ENCODE results near the gene SNRNP27. TPM values are rescaled to one million over a fixed set of nuclear protein-coding genes. Genes with fewer than 3 reads are reported as not detected.
A peak's percentile ranks its signal among the peaks of the same experiment; 100 is the strongest.
"Not testable (repeated sequence)": the region's sequence is repeated elsewhere in the genome, so short reads cannot be mapped to it uniquely, and the experiment has no call there.

SNRNP27 gene
- total RNA-seq, 5 donors from 2014 or later (not counting 1 experiment from before 2014, with no cell fraction given), result 38.3 to 51.1 (median 42.0) TPM

DNA sequence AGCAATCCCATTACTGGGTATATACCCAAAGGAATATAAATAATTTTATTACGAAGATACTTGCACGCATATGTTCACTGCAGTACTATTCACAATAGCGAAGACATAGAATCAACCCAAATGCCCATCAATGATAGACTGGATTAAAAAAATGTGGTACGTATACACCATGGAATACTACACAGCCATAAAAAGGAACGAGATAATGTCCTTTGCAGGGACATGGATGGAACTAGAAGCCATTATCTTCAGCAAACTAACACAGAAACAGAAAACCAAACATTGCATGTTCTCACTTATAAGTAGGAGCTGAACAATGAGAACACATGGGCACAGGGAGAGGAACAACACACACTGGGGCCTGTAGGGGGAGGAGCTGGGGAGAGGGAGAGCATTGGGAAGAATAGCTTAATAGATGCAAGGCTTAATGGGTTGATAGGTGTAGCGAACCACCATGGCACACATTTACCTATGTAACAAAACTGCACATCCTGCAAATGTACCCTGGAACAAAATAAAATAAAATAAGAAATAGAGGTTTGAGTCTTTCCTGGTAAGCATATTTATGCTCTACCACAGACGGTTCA is 825 bp upstream of the SNRNP27 start:
- not testable (repeated sequence) for H3K9me3 ChIP-seq; DNase-seq; H3K9me3 Mint-ChIP-seq; H3K27me3 Mint-ChIP-seq; H3K4me3 ChIP-seq (ENCODE audit: control insufficient read depth in 1 of 2, extremely low read depth in 1 of 2, low read length in 1 of 2); ATAC-seq (replicated peaks in 1 of 4); H3K27me3 ChIP-seq (replicated peaks in 1 of 2; ENCODE audit: control insufficient read depth in 2 of 2, extremely low read depth in 1 of 2, insufficient read depth in 2 of 2, low read length in 1 of 2)
- POLR2A ChIA-PET, result interaction anchor here (0.5 to 1.2 kb wide), 3 partner anchors 176 to 461 kb away, joined by 3 to 20 read pairs (median 6); no protein-coding TSS in a partner anchor
- Histone ChIP-seq H3K4me1 (ENCODE audit: control insufficient read depth in 1 of 2, extremely low read depth in 1 of 2, insufficient read depth in 2 of 2, low read length in 2 of 2) (peaks cover 13 to 19% of the 10 kb centered on the region in 2 experiments), H3K27ac (ENCODE audit: low read length) (peak overlapping the region; percentile 65), H3K36me3 (ENCODE audit: control insufficient read depth in 2 of 2, extremely low read depth in 1 of 2, insufficient read depth in 1 of 2, low read length in 1 of 2) (peaks cover 0 to 23% of the 10 kb centered on the region in 2 donors)
- H3K4me1 Mint-ChIP-seq, result peaks cover 39 to 47% (median 41%) of the 10 kb centered on the region in 3 donors
- CTCF ChIA-PET, result interaction anchor here in 1 of 2 donors (0.6 to 1.7 kb wide), 7 partner anchors 22 to 401 kb away, joined by 3 to 7 read pairs (median 3); partner anchors contain the start of genes C2orf42, MXD1 and SNRPG
- WGBS (ENCODE audit: insufficient coverage), result no CpG with 5 or more reads among the region's 7 CpGs
- peak overlapping the region; percentile 97 to 99 for H3K27ac Mint-ChIP-seq
- H3K4me3 Mint-ChIP-seq, result peak overlapping the region; percentile 86 to 100 (median 99)
- H3K36me3 Mint-ChIP-seq, result peaks cover 11% of the 10 kb centered on the region

DNA sequence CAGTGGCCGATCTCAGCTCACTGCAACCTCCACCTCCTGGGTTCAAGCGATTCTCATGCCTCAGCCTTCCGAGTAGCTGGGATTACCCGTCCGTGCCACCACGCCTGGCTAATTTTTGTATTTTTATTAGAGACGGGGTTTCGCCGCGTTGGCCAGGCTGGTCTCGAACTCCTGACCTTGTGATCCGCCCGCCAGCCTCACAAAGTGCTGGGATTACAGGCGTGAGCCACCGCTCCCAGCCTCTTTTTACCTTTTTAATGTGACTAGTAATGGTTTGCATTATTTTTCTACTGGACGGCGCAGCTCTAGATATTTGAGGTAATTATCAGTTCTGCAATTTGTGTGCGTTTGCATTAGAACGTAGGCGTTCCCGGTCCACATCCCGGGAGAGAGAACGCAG is 981 bp downstream of the SNRNP27 start:
- Histone ChIP-seq H3K4me1 (ENCODE audit: control insufficient read depth in 1 of 2, extremely low read depth in 1 of 2, insufficient read depth in 2 of 2, low read length in 2 of 2) (peaks cover 13 to 19% of the 10 kb centered on the region in 2 experiments), H3K27ac (ENCODE audit: low read length) (peak overlapping the region; percentile 65), H3K36me3 (ENCODE audit: control insufficient read depth in 2 of 2, extremely low read depth in 1 of 2, insufficient read depth in 1 of 2, low read length in 1 of 2) (peaks cover 0 to 38% of the 10 kb centered on the region in 2 donors), H3K4me3 (ENCODE audit: control insufficient read depth in 1 of 2, extremely low read depth in 1 of 2, low read length in 1 of 2) (peak overlapping the region; percentile 73 to 93)
- WGBS (ENCODE audit: insufficient coverage), result 71% methylated on average over 18 of the region's 23 CpGs
- ChIA-PET POLR2A (interaction anchor here (0.6 to 1.6 kb wide), 3 partner anchors 14 to 66 kb away, joined by 3 to 11 read pairs (median 6); partner anchors contain the start of gene MXD1 (in 1 of the 2)), CTCF (interaction anchor here in 1 of 2 donors (0.6 to 0.9 kb wide), 2 partner anchors 19 to 1437 kb away, joined by 4 read pairs; partner anchors contain the start of gene ZNF638)
- ATAC-seq (replicated peaks in 1 of 4); H3K9me3 ChIP-seq; DNase-seq; H3K27me3 Mint-ChIP-seq; H3K27me3 ChIP-seq (replicated peaks in 1 of 2; ENCODE audit: control insufficient read depth in 2 of 2, extremely low read depth in 1 of 2, insufficient read depth in 2 of 2, low read length in 1 of 2); H3K9me3 Mint-ChIP-seq: not testable (repeated sequence)
- H3K36me3 Mint-ChIP-seq, result peaks cover 20% of the 10 kb centered on the region
- peaks cover 48 to 50% (median 49%) of the 10 kb centered on the region in 3 donors for H3K4me1 Mint-ChIP-seq
- peak overlapping the region; percentile 86 to 100 (median 99) for H3K4me3 Mint-ChIP-seq
- peak overlapping the region in 1 of 2 donors; percentile 68 for H3K27ac Mint-ChIP-seq

DNA sequence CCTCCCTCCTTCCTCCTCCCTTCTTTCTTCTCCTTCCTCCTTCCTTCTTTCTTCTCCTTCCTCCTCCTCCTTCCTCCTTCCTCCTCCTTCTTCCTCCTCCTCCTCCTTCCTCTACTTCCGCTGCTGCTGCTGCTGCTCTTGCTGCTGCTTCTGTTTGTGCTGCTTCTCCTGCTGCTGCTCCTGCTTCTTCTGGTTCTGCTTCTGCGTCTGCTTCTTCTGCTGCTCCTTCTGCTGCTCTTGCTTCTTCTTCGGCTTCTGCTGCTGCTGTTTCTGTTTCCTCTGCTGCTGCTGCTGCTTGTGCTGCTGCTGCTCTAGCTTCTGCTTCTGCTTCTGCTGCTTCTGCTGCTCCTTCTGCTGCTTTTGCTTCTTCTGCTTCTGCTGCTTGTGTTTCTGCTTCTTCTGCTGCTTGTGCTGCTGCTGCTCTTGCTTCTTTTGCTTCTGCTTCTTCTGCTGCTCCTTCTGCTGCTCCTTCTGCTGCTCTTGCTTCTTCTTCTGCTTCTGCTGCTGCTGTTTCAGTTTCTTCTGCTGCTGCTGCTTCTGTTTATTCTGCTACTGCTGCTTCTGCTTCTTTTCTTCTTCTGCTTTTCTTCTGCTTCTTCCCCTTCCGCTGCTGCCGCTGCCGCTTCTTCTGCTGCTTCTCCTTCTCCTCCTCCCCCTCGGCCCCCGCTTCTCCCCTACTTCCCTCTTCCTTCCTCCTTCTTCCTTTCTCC is 8.6 kb downstream of the SNRNP27 start:
- peak; percentile 48 to 63 (median 59) for ATAC-seq (replicated peaks in 1 of 4)
- peak in 12 of 35 experiments; percentile 3 to 36 (median 8) for DNase-seq
- Mint-ChIP-seq H3K36me3 (peaks cover 43% of the 10 kb centered on the region), H3K27ac (peak overlapping the region; percentile 92 to 93), H3K27me3 (no peaks in the 10 kb centered on the region), H3K4me3 (peak overlapping the region; percentile 67 to 91 (median 74)), H3K9me3 (no peaks in the 10 kb centered on the region), H3K4me1 (peaks cover 48 to 59% (median 54%) of the 10 kb centered on the region in 3 donors)
- ChIA-PET CTCF (interaction anchor here in 1 of 2 donors (0.7 to 1.4 kb wide), 3 partner anchors 10 to 243 kb away, joined by 4 read pairs; no protein-coding TSS in a partner anchor), POLR2A (interaction anchor here in 1 of 2 donors (0.6 to 0.7 kb wide), 3 partner anchors 20 to 306 kb away, joined by 3 to 5 read pairs (median 4); no protein-coding TSS in a partner anchor)
- 0% methylated on average over 3 of the region's 8 CpGs for WGBS (ENCODE audit: insufficient coverage)
- peaks cover 17 to 20% of the 10 kb centered on the region in 2 experiments for H3K4me1 ChIP-seq (ENCODE audit: control insufficient read depth in 1 of 2, extremely low read depth in 1 of 2, insufficient read depth in 2 of 2, low read length in 2 of 2)
- H3K4me3 ChIP-seq (ENCODE audit: control insufficient read depth in 1 of 2, extremely low read depth in 1 of 2, low read length in 1 of 2), result peak overlapping the region; percentile 39 to 82
- H3K9me3 ChIP-seq, result no peaks in the 10 kb centered on the region
- no peaks in the 10 kb centered on the region for H3K27me3 ChIP-seq (replicated peaks in 1 of 2; ENCODE audit: control insufficient read depth in 2 of 2, extremely low read depth in 1 of 2, insufficient read depth in 2 of 2, low read length in 1 of 2)
- H3K36me3 ChIP-seq (ENCODE audit: control insufficient read depth in 2 of 2, extremely low read depth in 1 of 2, insufficient read depth in 1 of 2, low read length in 1 of 2), result peaks cover 0 to 50% of the 10 kb centered on the region in 2 donors
- H3K27ac ChIP-seq (ENCODE audit: low read length), result peak overlapping the region; percentile 72

DNA sequence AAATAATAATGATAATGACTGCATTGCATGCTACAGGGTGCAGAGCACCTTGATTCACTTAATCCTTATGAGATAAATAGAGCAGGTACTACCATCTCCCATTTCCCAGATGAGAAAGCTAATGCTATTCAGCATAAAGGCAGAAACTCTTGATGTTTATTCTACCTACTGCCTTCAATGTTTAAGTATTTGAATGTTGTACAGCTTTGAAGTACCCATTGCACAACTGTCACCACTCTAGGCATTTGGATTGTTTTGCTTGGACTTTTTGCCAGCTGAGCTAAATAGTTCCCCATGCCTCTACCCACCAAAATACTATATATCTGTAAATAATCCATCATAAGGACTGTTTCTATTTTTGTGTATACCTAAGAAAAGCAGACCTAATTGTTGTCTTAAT is 13.5 kb downstream of the SNRNP27 start:
- Mint-ChIP-seq H3K9me3 (no peaks in the 10 kb centered on the region), H3K27me3 (no peaks in the 10 kb centered on the region), H3K4me1 (peaks cover 22 to 27% (median 26%) of the 10 kb centered on the region in 3 donors), H3K4me3 (no peak overlapping the region), H3K36me3 (peaks cover 39% of the 10 kb centered on the region), H3K27ac (no peak overlapping the region)
- no peak overlapping the region for H3K4me3 ChIP-seq (ENCODE audit: control insufficient read depth in 1 of 2, extremely low read depth in 1 of 2, low read length in 1 of 2)
- POLR2A ChIA-PET, result no interaction called here
- DNase-seq (no peak), ATAC-seq (replicated peaks in 1 of 4) (no peak)
- H3K27me3 ChIP-seq (replicated peaks in 1 of 2; ENCODE audit: control insufficient read depth in 2 of 2, extremely low read depth in 1 of 2, insufficient read depth in 2 of 2, low read length in 1 of 2), result no peaks in the 10 kb centered on the region
- CTCF ChIA-PET, result interaction anchor here in 1 of 2 donors (0.6 kb wide), 1 partner anchor 167 kb away, joined by 3 read pairs; no protein-coding TSS in a partner anchor
- no peak overlapping the region for H3K27ac ChIP-seq (ENCODE audit: low read length)
- peaks cover 5 to 58% of the 10 kb centered on the region in 2 donors for H3K36me3 ChIP-seq (ENCODE audit: control insufficient read depth in 2 of 2, extremely low read depth in 1 of 2, insufficient read depth in 1 of 2, low read length in 1 of 2)
- peaks cover 6 to 11% of the 10 kb centered on the region in 2 experiments for H3K4me1 ChIP-seq (ENCODE audit: control insufficient read depth in 1 of 2, extremely low read depth in 1 of 2, insufficient read depth in 2 of 2, low read length in 2 of 2)
- no peaks in the 10 kb centered on the region for H3K9me3 ChIP-seq

DNA sequence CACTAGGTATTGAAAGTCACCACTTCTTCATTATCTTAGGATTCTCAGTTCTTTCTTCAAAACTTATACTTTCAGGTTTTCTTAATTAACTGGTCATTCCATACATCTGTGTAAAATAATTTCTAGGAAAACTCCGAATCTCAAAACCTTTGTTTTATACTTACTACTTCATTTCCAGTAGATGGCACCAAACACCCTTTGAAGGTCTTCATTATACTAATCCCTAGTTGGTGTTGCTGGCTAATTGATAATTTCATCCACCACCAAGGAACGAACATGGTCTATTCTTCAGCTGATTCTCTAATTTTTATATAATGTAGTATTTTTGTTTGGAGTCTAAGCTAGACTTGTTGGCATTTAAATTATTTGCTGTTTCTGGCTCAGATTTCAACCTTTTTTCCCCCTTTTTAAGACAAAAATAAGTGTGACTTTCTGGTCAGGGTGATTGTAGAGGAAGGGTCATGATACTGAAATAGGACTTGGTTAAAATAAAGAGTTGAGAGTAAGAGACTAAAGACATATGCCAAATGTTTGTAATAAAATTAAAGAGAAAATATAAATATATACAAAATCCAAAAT is 18.3 kb downstream of the SNRNP27 start:
- Histone ChIP-seq H3K4me3 (ENCODE audit: control insufficient read depth in 1 of 2, extremely low read depth in 1 of 2, low read length in 1 of 2) (no peak overlapping the region), H3K9me3 (no peaks in the 10 kb centered on the region), H3K36me3 (ENCODE audit: control insufficient read depth in 2 of 2, extremely low read depth in 1 of 2, insufficient read depth in 1 of 2, low read length in 1 of 2) (peaks cover 5 to 39% of the 10 kb centered on the region in 2 donors), H3K27me3 (replicated peaks in 1 of 2; ENCODE audit: control insufficient read depth in 2 of 2, extremely low read depth in 1 of 2, insufficient read depth in 2 of 2, low read length in 1 of 2) (no peaks in the 10 kb centered on the region), H3K27ac (ENCODE audit: low read length) (peak overlapping the region; percentile 34), H3K4me1 (ENCODE audit: control insufficient read depth in 1 of 2, extremely low read depth in 1 of 2, insufficient read depth in 2 of 2, low read length in 2 of 2) (peaks cover 12 to 15% of the 10 kb centered on the region in 2 experiments)
- CTCF ChIA-PET, result interaction anchor here (0.6 to 5.6 kb wide), 31 partner anchors 9 to 392 kb away, joined by 3 to 35 read pairs (median 4); partner anchors contain the start of genes C2orf42 (in 2 of the 2), PCYOX1 (in 1 of the 2), SNRNP27 (in 1 of the 2) and SNRPG (in 1 of the 2)
- no peaks in the 10 kb centered on the region for H3K27me3 Mint-ChIP-seq
- H3K4me1 Mint-ChIP-seq, result peaks cover 18 to 24% (median 24%) of the 10 kb centered on the region in 3 donors
- H3K36me3 Mint-ChIP-seq, result peaks cover 27% of the 10 kb centered on the region
- H3K27ac Mint-ChIP-seq, result peak overlapping the region in 1 of 2 donors; percentile 59
- H3K4me3 Mint-ChIP-seq, result peak overlapping the region in 1 of 3 donors; percentile 28
- ATAC-seq (replicated peaks in 1 of 4), result no peak
- no CpG with 5 or more reads among the region's 2 CpGs for WGBS (ENCODE audit: insufficient coverage)
- DNase-seq, result peak in 2 of 35 experiments; percentile 29 to 78
- no peaks in the 10 kb centered on the region for H3K9me3 Mint-ChIP-seq
- POLR2A ChIA-PET, result interaction anchor here in 1 of 2 donors (0.6 to 3.8 kb wide), 2 partner anchors 279 to 1177 kb away, joined by 3 to 29 read pairs; partner anchors contain the start of genes ARHGAP25 and C2orf42

Measured in T-cell (primary cell).